ENCODE results near the gene PRDM16. TPM values are rescaled to one million over a fixed set of nuclear protein-coding genes. Genes with fewer than 3 reads are reported as not detected.

Gene PRDM16
- total RNA-seq, 1 donor from 2014 or later = 17.7 TPM

DNA sequence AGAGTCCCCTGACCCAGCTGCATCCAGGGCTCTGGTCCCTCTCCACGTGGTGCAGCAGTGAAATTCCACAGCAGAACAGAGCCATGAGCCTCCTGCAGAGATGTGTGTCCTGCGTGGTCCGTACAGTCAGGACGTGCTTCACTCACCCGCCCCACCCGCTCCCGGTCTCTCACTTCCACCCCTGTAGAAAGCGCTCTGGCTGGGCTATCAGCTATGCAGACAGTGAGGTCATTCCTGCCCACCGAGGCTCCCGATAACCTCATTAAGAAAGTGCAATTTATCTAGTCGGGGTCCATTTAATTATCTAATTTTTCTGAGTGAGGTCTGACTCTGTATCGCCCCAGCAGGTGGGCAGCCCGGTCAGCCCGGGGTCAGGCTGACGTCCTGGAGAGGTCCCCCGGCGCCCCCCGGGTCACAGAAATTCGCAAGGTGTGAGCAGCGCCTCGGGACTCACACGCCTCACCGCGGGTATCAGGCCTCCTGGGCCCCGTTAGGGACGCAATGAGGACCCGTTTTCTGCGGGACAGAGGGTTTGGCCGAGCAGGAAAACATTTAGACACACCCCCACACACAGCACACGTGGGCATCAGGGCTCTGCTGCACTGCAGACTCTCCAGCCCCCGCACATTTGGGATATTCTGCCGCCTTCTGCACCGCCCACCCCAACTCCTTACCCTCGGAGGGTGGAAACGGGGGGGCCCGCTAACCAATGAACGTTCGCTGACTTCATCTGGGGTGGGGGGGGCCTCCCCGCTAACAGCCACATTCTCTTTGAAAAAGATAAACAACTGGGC, 76.7 kb downstream of the PRDM16 start:
- DNase-seq (no peak), ATAC-seq (no peak)
- intact Hi-C loops (cut with micrococcal nuclease) = no loop called here

DNA sequence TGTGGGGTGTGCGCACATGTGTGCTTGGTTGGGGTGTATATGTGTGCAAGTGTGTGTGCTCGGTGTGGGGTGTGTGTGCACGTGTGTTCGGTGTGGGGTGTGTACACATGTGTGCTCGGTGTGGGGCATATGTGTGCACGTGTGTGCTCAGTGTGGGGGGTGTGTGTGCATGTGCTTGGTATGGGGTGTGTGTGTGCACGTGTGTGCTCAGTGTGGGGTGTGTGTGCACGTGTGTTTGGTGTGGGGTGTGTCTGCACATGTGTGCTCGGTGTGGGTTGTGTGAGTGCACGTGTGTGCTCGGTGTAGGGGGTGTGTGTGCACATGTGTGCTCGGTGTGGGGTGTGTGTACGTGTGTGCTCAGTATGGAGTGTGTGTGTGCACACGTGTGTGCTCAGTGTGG, 77.5 kb downstream of the PRDM16 start:
- no peak for DNase-seq
- no peak for ATAC-seq
- intact Hi-C loops (cut with micrococcal nuclease) = no loop called here

DNA sequence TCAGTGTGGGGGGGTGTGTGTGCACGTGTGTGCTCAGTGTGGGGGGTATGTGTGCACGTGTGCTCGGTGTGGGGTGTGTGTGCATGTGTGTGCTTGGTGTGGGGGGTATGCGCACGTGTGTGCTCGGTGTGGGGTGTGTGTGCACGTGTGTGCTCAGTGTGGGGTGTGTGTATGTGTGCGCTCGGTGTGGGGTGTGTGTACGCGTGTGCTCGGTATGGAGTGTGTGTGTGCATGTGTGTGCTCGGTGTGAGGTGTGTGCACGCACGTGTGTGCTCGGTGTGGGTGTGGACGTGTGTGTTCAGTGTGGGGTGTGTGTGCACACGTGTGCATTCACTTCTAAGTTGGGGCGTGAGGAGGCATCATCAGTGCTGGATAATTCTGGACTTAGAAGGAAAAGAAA, 77.9 kb downstream of the PRDM16 start:
- ATAC-seq (no peak), DNase-seq (no peak)
- intact Hi-C loops (cut with micrococcal nuclease) = no loop called here

DNA sequence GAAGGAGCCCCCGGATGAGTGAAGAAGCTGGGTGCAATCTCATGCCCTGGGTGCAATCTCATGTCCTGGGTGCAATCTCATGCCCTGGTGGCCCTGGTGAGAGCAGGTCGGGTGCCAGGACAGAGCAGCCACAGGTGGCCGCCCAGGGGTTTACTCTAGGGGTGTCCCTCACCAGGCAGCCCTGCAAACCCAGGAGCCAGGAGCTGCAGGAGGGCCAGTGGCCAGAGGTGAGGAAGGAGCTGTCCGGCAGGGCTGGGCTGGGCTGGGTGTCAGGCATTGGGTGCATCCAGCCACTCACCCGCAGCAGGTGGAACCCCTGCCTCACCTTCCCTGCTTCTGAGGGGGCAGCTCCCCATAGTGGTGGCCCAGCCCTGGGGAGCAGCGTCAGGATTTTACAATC, 79.2 kb downstream of the PRDM16 start:
- intact Hi-C loops (cut with micrococcal nuclease) = no loop called here
- DNase-seq (no peak), ATAC-seq (no peak)

DNA sequence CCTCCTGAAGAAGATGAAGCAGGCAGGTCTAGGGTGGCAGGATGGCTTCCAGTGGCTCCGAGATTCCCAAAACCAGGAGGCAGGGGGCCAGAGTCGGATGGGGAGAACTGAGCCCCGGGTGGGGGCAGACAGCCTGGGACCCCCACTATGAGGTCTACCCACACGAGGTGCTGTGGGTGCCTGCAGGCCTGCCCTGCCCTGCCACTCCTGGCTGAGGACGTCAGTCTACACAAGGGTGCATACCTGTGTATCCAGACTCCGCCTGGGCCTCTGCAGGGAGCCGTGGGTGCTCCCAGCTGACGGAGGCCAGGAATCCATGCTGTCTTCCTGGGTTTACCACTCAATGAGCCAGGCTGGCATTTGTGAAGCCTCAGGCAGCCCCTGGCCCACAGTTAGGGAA, 80.3 kb downstream of the PRDM16 start:
- intact Hi-C loops (cut with micrococcal nuclease) = no loop called here
- ATAC-seq (no peak), DNase-seq (no peak)

DNA sequence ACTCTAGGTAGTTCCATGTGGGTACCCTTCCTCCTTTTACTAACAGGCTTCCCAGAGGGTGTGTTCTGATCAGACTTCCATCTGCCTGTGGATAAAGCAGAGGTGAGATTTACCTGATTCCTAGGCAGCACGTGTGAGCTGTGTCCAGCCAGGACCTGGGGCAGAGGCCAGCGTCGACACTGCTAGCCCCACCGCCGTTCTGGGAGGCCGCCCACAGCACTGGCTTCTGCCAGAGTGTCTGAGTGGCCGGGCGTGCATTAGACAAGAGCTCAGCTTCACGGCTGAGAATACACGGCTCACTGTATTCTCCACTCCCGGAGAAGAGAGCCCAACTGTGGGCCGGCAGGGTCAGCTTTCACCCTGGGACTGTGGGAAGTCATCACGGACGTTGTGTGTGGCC, 82.5 kb downstream of the PRDM16 start:
- peak; percentile 41 for ATAC-seq
- intact Hi-C loops (cut with micrococcal nuclease) = no loop called here
- no peak for DNase-seq

DNA sequence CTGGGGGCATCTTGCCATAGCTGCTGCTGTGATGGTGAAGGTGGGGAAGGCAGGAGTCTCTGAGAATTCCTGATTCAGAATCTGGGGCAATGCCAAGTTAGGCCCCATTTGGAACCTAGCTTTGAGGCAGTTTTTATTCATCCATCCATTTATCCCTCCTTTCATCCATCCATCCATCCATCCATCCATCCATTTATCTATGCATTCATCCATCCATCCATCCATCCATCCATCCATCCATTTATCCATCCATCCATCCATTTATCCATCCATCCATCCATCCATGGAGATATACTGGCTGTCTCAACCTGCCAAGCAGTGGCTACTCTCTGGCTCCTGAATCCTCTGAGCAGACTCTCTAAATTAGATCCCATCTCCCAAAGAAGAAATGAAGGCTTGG, 83.1 kb downstream of the PRDM16 start:
- intact Hi-C loops (cut with micrococcal nuclease) = no loop called here
- ATAC-seq = no peak
- no peak for DNase-seq

DNA sequence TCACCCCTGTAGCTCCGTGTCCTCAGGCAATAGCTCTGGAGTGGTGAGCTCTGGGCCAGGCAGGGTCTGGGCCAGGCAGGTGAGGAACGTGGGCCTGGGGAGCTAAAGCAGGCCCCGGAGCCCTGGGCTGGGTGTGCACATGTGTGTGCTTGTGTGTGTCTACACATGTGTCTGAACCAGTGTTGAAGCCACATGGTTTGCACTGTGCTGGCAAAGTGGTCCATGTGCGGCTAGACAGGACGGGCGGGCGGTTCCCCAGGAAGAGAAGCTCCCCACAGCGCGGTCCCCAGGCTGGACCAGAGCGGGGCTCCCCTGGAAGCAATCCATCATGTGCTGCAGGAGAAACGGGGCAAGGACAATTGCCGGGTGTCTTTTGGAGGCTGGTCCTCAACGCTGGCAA, 84.2 kb downstream of the PRDM16 start:
- no peak for ATAC-seq
- DNase-seq = no peak
- intact Hi-C loops (cut with micrococcal nuclease) = no loop called here

DNA sequence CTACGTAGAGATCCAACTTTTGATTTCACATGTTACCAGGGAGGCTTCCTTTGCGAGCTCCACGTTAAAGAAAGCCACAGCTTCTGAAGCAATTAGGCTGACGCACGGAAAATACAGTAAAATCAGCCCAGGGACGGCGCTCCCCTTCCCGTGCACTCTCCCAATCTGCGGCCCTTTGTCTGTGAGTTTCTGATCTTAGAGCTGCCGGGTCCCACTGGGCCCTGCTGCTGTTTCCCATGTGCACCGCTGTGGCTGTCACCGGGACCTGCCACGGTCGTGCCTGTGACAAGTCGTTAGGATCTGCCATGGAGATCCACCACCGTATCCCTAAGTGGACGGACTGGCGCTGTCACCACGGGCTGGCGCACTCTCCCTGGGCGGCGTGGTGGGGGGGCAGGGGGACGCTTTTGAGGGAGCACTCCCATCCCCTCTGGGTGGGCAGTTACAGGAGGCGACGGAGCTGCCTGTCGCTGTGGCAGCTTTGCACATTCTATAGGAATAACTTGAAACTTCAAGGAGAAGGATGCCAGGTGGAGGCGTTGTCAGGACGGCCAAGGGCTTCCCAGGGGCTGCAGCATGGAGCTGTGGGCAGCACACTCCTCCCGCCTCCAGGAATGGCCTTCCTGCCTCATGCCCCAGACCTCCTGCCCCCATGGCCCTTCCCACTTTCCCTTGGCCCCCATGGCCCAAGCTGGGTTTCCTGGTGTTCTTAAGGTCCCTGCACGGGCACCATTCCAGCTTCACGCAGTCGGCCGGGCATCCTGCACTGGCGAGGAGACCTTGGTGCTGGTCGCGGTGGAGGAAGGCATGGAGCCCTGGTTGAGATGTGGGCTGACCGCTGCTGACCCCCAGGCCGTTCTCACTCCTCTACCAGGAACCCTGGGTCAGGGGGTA, 85.1 kb downstream of the PRDM16 start:
- ATAC-seq = no peak
- no peak for DNase-seq
- intact Hi-C loops (cut with micrococcal nuclease) = no loop called here

DNA sequence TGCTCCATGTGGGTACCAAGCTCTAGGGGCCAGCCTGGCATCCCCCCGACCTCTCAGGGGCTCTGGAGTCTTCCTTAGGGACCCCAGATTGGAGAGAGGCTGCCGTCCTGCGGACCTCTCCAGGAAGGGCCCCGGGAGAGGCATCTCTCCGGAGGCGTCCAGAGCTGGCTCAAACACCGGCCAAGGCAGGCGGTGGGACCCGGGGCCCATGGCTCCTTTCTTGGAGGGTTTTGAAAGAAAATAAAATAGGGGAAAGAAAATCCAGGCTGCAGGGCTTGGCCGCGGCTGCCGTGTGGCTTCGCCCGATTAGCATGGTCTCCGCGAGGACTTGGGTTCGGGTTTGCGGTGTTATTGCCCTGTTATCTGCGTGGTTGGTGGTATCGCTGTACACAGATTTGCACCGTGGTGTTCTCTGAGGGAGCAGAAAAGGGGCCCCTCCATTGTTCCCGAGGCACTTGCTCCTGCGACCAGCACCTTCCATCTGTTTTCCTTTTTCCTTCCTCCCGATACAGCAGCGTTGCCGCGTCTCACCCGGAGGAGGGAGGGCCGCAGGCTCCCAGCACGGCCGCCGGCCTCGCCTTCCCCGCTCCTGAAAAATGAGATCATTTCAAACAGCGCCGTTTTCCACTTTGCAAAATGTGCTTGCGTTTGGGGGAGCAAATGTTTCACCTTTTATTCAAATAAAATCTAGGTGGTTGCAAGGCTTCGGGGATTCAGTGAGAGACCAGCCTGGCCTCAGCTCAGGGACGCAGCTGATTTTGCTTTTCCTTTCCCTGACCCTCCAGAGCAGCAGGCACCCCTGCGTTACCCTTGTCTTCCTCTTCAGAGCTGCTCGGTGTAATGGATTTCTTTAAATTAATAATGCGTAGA, 86.3 kb downstream of the PRDM16 start:
- intact Hi-C loops (cut with micrococcal nuclease) = no loop called here
- ATAC-seq (no peak), DNase-seq (no peak)

DNA sequence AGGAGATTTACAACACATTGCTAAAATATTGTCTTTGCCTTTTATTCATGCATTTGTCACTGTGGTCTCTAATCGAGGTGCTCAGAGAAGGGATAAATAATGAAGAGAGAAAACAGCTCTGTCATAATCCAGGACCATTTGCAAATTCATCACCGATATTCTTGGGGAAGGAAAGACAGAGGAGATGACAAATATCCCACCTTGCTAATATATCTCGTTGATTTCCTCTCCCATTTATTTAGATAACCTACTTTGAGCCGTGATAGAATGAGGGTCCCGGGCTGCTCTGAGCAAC, 86.9 kb downstream of the PRDM16 start:
- DNase-seq = no peak
- intact Hi-C loops (cut with micrococcal nuclease) = no loop called here
- no peak for ATAC-seq

DNA sequence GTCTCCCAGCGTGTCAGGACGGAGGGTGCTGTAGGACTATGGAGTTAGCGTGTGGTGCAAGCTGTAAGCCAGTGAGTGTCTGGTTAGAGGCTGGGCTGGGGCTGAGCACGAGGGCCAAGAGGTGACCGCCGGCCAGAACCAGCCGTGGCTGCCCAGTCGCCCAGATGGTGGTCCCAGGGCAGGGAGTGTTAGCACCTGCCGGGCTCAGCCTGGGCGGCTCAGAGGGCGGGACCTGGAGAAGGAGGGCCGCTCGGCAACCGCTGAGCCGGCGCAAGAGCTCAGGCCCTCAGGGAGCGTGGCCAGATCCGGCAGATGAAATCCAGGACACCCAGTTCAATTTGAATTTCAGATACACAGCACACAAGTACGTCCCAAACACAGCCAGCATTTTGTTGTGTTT, 87.9 kb downstream of the PRDM16 start:
- DNase-seq (peak; percentile 62), ATAC-seq (peak; percentile 78)
- intact Hi-C loops (cut with micrococcal nuclease) = no loop called here

DNA sequence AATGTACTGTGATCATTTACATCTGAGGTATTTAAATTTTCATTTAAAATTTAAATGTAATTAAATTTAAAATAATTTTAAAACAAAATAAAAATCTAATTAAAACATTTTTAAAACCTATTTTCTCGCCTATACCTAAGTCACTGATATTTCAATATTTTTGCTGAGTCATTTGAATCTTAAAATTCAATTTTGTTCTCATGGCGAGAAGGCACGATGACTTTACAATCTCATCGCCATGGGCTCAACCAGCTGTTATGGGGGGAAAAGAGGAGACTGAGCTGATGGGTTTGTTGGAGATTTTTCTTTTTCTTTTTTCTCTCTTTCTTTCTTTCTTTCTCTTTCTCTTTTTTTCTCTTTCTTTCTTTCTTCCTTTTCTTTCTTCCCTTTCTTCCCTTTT, 89.3 kb downstream of the PRDM16 start:
- DNase-seq (no peak), ATAC-seq (no peak)
- intact Hi-C loops (cut with micrococcal nuclease) = no loop called here

DNA sequence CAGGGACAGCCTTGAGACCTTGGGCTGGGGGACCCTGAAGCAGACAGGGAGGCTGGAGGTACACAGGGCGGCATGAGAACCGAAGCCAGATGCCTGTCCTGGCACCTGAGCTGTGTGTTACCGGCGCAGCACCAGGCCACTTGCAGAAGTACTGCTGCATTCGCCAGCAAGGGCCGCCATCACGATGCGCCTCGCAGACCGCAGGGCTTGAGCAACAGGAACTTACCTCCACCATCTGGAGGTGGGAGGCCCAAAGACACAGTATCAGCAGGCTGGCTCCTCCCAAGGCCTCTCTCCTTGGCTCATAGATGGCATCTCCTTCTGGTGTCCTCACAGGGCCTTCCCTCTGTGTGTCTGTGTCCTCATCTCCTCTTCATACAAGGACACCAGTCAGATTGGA, 90.1 kb downstream of the PRDM16 start:
- intact Hi-C loops (cut with micrococcal nuclease) = no loop called here
- DNase-seq (no peak), ATAC-seq (no peak)

DNA sequence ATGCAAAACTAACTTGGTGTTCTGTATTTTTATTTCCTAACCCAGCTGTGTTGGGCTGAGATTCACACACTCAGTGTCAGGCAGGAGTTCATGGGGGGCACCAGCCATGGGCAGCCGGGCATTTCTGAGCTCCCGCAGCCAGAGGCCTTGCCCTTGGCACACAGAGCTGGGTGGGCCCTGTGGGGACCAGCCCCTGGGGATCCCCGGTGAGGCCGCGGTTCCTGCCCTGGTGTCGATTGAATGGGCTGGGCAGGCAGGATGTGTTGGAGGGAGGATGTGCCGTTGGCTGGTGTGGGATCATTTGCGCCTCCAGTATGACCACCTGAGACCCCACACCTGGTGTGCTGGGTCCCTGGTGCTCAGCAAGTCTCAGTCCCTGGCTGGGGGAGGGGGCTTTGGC, 91.0 kb downstream of the PRDM16 start:
- ATAC-seq (no peak), DNase-seq (no peak)

DNA sequence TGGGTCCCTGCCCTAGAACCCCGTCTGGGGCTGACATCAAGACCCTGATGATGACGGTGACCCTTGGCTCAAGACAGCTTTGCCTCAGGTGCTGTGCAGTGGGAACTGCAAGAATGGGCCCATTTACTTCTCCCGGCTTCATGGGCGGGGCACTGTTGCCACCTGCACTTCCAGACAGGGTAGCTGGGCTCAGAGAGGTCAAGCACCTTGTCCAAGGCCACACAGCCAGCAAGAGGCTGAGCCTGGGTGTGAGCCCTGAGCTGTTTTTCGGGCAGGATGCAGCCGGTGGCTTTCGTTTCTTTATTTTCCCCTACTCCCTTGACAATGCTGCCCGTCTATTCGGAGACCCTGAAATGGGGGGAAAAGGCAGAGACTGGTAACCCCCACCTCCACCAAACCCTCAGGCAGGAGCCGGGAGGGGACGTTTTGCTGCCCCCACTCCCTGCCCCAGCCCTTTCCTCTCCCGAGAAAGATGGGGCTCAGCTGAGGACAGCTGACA, 91.7 kb downstream of the PRDM16 start:
- intact Hi-C loops (cut with micrococcal nuclease) = no loop called here
- ATAC-seq = no peak
- DNase-seq = no peak

More for the DNA sequence above, 91.0 kb downstream of the PRDM16 start:
- intact Hi-C loops (cut with micrococcal nuclease) = no loop called here

DNA sequence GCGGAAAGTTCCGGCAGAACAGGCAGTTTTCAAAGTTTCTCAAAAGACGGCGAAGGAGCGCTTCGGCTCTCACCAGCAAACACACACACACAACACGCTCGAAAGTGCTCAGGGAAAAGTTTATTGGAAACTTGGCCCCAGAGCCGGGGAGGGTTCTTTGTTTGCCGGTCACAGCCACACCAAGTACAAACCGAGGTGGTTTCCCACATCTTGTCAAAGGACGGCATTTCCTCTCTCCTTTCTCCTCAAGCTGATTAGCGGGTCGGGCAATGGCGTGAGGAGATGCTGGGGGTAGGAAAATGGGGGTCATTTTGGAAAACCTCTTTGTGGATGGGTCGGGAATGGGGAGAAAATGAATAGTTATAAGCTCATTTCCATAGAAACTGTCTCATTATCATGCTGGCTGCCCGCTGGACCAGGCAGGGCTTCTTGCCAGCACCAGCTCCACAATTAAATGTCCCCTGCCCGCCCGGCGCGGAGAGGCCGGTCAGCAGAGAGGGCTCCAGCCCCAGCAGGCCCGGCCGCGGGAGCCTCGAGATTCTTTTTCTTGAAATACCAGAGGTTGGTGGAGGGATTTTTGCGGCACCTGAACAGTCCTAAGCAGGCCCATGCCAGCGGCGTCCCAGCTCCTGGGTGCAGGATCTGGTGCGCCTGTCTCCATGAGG, 92.3 kb downstream of the PRDM16 start:
- peak; percentile 63 for ATAC-seq
- DNase-seq = peak; percentile 63
- intact Hi-C loops (cut with micrococcal nuclease) = no loop called here

DNA sequence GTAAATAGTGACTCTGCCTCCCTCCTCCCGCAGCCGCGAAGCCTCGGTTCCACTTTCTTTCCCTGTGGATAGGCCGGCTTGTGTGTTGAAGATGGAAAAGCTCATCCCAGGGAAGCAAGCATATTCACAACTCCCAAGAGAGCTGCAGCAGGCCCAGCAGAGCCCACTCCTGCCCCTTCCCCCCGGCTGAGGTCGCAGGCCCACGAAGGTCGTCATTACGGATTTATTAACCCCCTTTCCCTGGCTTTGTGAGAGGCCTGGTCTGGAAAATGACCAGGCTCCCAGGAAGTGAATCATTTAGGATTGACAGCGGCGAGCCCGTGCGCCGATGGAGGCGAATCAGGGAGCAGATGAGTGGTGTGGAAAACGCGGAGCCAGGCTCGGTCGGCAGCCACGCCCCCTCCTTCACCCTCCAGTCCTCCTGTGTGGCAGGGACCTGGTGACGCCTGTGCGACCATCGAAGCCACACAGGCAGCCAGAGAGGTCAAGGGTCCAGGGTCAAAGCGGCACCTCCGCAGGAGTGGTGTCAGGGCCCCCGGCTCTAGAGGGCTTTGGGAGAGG, 93.4 kb downstream of the PRDM16 start:
- intact Hi-C loops (cut with micrococcal nuclease) = no loop called here
- ATAC-seq (no peak), DNase-seq (no peak)

DNA sequence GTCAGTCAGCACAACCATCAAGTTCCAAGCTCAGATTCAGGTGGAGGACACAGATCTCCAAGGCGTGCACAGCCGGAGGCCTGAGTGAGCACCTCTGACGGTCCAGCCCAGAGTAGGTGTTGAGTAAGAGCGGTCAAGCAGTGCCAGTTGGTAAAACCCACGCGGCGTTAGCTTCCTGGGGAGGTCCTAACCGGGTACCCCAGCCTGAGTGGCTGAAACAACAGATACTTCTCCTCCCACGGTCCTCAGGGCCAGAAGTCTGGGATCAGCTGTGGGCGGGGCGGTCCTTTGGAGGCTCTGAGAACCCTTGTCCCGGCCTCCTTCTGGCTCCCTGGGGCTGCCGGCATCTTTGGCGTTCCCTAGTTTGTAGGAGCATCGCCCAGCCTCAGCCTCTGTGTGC, 94.4 kb downstream of the PRDM16 start:
- ATAC-seq (no peak), DNase-seq (no peak)
- intact Hi-C loops (cut with micrococcal nuclease) = no loop called here

Data from left ventricle myocardium superior (tissue), 1 donor.